Activated T-cell treated with anti-CD3 and anti-CD28 coated beads, Interleukin-2, amount 50 U/mL, for 4 hours (primary cell): ENCODE results near the gene SH3PXD2B. TPM values are rescaled to one million over a fixed set of nuclear protein-coding genes. Genes with fewer than 3 reads are reported as not detected.
A peak's percentile ranks its signal among the peaks of the same experiment; 100 is the strongest.
"Not testable (repeated sequence)": the region's sequence is repeated elsewhere in the genome, so short reads cannot be mapped to it uniquely, and the experiment has no call there.

ENCODE experiments used
- ATAC-seq, 2 donors: fragments of 200-7000 bp; cut with Tn5 transposase; one replicate each; pipeline ENCODE4 v1.10.0; 2021
- DNase-seq: peaks from one replicate; pipeline ENCODE4 v3.0.0-alpha.2; 2020
- H3K27me3 Mint-ChIP-seq: one replicate; pipeline ENCODE4 v1.8.0; 2021; ENCODE audit warnings: low read depth, mixed read lengths
- H3K36me3 Mint-ChIP-seq: one replicate; pipeline ENCODE4 v1.8.0; 2022; ENCODE audit warnings: mixed read lengths; ENCODE audit not compliant: insufficient read depth
- H3K4me1 Mint-ChIP-seq: one replicate; pipeline ENCODE4 v1.8.0; 2021; ENCODE audit warnings: low read depth, mixed read lengths
- H3K4me3 Mint-ChIP-seq: one replicate; pipeline ENCODE4 v1.8.0; 2021; ENCODE audit warnings: mild to moderate bottlenecking, moderate library complexity, mixed read lengths
- H3K9me3 Mint-ChIP-seq: one replicate; pipeline ENCODE4 v1.8.0; 2021; ENCODE audit warnings: mixed read lengths
- total RNA-seq, 3 donors: library from RNA; stranded (reverse); gene quantifications; one replicate each; pipeline ENCODE4 v1.2.1, GENCODE V29; 2021

SH3PXD2B gene
- total RNA-seq, 3 donors from 2014 or later, result 0.21 to 0.96 (median 0.92) TPM

DNA sequence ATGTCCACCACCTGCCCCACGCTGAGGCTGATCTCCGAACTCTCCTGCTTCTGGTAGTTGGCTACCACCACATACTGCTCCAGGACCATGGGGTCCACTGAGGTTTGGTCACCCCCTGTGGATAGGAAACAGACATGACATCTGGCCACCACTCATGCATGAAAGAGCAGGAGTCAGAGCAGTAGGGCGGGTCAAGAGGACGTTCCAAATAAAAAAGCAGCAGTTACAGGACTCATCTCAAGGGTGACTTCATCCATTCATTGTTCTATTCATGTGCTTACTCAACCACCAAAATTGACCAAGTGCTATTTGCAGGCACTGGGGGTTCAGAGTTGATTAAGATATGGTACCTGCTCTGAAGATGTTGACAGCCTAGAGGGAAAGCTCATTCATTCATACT lies 91.6 kb downstream of the SH3PXD2B start:
- Mint-ChIP-seq H3K9me3 (no peaks in the 10 kb centered on the region), H3K36me3 (peaks cover 1% of the 10 kb centered on the region), H3K4me3 (no peak overlapping the region), H3K4me1 (peaks cover 7% of the 10 kb centered on the region), H3K27me3 (no peaks in the 10 kb centered on the region)
- ATAC-seq (no peak), DNase-seq (no peak)

DNA sequence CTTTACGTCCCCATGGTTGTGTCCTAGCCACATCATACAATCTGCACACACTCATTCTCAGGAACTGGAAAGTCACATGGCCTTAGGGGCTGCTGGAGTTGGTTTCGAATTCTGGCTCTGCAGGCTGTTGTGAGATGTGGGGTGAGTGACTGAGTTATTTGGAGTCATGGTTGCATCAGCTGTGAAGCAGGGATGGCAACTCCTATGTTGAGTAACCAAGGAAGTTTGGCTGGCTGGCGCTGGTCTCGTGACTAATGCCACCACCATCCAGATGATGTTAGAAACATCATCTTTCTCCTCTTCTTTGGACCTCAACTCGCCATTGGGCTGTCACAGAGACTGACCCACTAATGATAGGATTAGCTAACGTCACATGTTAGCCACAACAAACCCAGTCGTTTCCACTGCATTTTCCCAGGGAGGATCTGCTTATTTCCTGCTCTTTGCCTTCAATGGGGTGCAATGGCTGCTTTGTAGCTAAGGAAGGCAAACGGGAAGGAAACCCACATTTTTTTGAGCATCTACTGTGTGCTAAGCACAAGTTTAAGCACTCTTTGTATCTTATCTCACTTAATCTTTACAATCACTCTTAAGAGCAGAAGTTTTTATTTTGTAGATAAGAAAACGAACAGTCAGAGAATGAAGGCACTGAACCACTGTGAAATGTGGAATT lies 92.6 kb downstream of the SH3PXD2B start:
- DNase-seq, result no peak
- Mint-ChIP-seq H3K9me3 (no peaks in the 10 kb centered on the region), H3K36me3 (peaks cover 1% of the 10 kb centered on the region), H3K4me1 (peaks cover 7% of the 10 kb centered on the region), H3K4me3 (no peak overlapping the region), H3K27me3 (no peaks in the 10 kb centered on the region)
- peak in 1 of 2 donors; percentile 71 for ATAC-seq

DNA sequence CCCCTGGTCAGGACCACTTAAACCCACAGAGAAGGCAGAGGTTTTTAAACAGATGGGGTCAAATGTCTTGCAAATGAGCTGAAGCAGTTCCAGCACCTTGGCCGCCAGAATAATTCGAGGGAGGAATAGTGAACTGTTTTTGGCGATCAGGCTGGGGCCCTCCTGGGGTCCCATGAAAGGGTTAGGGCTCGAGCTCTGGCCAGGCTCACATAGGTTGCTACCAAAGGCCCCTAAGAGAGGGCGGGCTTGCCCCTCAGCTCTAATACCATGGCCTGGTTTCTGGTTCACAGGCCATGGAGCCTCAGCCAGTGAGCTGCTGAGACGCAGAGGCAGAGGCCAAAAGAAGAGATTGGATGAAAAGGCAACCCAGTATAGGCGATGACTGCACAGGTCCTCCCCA lies 96.0 kb downstream of the SH3PXD2B start:
- Mint-ChIP-seq H3K36me3 (peaks cover 1% of the 10 kb centered on the region), H3K9me3 (no peaks in the 10 kb centered on the region), H3K4me3 (no peak overlapping the region), H3K4me1 (peaks cover 7% of the 10 kb centered on the region), H3K27me3 (no peaks in the 10 kb centered on the region)
- ATAC-seq, result no peak
- no peak for DNase-seq

DNA sequence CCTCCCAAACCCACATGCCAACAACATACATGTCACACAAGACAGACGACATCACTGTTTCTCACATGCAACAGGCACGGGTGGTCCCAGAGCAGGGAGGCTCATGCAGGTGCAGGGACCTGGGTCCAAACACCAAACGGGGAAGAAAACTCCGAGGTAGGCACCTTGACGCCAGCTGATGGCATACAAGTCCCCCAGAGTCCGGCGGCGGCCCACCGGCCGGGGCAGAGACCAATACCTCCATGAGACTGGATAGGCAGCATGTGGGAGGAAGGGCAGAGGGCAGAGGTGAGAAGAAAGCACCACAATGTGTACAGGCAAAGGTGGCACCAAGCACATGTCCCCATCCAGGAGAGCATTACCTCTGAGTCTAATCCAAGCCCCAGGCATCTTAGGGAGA lies 97.8 kb downstream of the SH3PXD2B start:
- DNase-seq, result no peak
- Mint-ChIP-seq H3K4me1 (peaks cover 3% of the 10 kb centered on the region), H3K9me3 (no peaks in the 10 kb centered on the region), H3K36me3 (no peaks in the 10 kb centered on the region), H3K27me3 (no peaks in the 10 kb centered on the region), H3K4me3 (no peak overlapping the region)
- no peak for ATAC-seq

DNA sequence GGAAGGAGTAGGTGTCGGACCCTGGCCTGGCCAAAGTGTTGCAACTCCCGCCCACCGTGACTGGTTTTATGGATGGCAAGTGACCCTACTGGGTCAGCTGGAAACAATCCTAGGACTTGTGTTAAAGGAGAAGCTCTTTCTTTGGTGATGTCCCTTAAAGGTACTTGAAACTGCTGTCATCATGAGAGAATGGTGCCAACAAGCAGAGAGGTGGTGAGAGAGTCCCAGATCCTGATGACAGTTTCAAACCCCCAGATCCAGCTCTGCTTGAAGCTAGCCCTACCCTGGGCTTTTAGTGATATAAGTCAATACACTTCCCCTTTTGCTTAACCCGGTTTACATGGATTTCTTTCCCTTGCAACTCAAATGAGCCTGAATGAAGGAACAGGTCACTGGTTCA lies 98.3 kb downstream of the SH3PXD2B start:
- Mint-ChIP-seq H3K27me3 (no peaks in the 10 kb centered on the region), H3K9me3 (no peaks in the 10 kb centered on the region), H3K4me1 (no peaks in the 10 kb centered on the region), H3K36me3 (no peaks in the 10 kb centered on the region), H3K4me3 (no peak overlapping the region)
- ATAC-seq (no peak), DNase-seq (no peak)

DNA sequence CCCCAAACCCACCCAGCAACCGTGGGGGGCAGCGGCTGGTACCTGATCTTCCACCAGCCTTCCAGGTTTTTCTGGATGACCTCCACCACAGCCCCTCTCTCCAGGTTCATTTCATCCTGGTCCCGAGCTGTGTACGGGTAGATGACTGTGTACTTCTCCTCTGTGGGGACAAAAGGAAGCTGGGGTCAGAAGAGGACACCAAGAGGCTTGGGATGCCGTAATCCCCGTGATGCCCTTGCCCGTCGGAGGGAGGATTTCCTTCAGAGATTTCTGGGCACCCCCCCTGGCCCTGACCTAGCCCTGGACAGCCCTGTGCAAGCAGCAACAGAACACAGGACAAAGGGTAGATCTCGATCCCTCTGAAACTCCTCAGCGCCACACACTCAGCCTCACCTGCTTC lies 100.5 kb downstream of the SH3PXD2B start:
- H3K4me3 Mint-ChIP-seq, result no peak overlapping the region
- no peaks in the 10 kb centered on the region for H3K9me3 Mint-ChIP-seq
- H3K36me3 Mint-ChIP-seq, result no peaks in the 10 kb centered on the region
- DNase-seq (no peak), ATAC-seq (no peak)
- H3K27me3 Mint-ChIP-seq, result no peaks in the 10 kb centered on the region
- H3K4me1 Mint-ChIP-seq, result no peaks in the 10 kb centered on the region

DNA sequence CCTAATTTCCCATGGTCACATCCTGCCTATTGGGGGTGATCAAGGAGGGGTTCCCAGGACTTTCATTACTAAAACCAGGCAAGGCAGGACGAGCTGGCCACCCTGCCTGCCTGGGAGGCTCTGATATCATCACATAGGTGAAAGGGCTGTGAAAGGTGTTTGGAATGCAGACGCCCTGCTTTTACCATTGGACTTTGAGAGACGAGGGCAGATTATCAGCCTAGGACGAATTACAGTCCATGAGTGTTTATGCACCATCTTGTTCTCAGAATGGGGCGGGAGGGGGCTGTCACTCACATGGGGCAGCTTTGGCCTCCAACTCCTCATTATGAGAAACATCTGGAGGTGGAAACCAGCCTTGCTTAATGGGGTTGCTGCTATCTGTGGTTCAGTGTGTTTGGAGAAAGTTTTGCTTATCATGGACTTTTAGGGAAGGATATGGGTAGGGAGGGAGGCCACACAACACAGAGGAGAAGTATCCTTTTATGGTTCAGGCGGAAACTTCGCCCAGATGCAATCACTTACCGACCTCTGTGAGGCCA lies 101.0 kb downstream of the SH3PXD2B start:
- DNase-seq (no peak), ATAC-seq (no peak)
- Mint-ChIP-seq H3K27me3 (no peaks in the 10 kb centered on the region), H3K36me3 (no peaks in the 10 kb centered on the region), H3K9me3 (no peaks in the 10 kb centered on the region), H3K4me3 (no peak overlapping the region), H3K4me1 (no peaks in the 10 kb centered on the region)

DNA sequence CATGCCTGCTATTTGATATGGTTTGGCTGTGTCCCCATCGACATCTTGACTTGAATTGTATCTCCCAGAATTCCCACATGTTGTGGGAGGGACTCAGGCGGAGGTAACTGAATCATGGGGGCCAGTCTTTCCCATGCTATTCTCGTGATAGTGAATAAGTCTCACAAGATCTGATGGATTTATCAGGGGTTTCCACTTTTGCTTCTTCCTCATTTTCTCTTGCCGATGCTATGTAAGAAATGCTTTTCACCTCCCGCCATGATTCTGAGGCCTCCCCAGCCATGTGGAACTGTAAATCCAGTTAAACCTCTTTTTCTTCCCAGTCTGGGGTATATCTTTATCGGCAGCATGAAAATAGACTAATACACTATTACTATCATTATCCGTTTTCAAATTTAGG lies 101.8 kb downstream of the SH3PXD2B start:
- not testable (repeated sequence) for H3K4me3 Mint-ChIP-seq, DNase-seq, H3K4me1 Mint-ChIP-seq, H3K27me3 Mint-ChIP-seq, H3K36me3 Mint-ChIP-seq, H3K9me3 Mint-ChIP-seq, ATAC-seq

DNA sequence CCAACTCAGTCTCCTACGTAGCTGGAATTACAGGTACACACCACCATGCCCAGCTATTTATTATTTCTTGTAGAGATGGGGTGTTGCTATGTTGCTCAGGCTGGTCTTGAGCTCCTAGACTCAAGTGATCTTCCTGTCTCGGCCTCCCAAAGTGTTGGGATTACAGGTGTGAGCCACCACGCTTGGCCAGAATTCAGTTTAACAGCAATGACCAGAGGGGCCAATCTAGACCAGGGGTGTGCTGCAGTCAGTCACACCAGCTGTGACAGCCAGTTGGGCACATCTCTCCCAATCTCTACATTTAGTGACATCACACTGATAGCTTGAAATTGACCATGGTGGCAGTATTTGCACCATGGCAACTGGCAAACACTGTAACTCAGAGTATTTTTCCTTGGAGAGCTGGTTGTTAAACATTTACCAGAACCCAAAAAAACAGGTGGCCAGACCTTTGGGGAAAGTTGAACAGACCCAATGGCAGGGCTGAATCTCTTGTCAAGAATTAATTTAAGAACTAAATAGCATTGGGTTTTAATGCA lies 103.0 kb downstream of the SH3PXD2B start:
- Mint-ChIP-seq H3K27me3 (no peaks in the 10 kb centered on the region), H3K4me1 (no peaks in the 10 kb centered on the region), H3K36me3 (no peaks in the 10 kb centered on the region), H3K9me3 (no peaks in the 10 kb centered on the region), H3K4me3 (no peak overlapping the region)
- DNase-seq, result no peak
- ATAC-seq, result no peak

DNA sequence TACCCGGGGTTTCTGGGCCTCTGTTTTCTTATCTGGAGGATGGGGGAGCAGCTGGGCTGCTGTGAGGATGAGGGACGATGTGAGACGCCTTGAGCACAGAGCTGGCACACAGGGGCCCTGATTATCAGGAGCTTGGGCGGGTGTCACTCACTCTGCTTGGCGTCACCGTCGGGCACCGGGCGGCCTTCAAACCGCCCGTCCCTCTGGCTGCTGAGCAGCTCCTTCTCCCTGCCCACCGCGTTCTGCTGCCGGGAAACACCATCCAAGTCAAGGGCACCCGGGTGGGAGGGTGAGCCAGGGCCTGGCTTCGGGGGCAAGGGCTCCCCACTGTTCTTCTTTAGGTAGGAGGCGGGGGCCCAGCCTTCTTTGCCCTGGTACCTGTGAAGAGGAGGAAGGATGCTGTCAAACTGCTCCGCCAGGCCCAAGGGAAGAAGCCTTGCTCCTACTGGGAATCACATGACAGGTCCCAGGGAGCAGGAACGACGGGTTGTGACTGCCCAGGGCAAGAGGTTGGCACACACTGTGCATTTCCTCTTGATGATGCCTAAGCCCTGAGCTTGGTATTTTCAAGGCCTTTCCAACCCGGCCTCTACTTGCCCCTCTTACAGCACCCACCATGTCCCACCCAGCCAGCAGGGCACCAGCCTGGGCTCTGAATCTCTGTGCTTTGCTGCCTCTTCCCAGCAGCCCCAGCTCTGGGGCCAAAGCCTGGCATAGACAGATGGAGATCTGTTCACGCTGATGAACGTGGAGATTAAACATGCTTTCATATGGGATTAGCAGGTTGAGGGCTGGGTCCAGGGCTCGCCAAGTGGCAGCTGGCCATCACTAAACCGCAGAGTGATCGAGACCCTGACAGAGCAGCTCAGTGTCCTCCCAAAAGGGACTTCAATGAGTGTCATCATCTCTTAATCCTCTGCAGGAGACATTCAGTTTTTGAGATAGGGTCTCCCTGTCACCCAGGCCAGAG lies 103.8 kb downstream of the SH3PXD2B start:
- no peaks in the 10 kb centered on the region for H3K36me3 Mint-ChIP-seq
- no peak overlapping the region for H3K4me3 Mint-ChIP-seq
- DNase-seq (no peak), ATAC-seq (no peak)
- no peaks in the 10 kb centered on the region for H3K4me1 Mint-ChIP-seq
- H3K9me3 Mint-ChIP-seq, result no peaks in the 10 kb centered on the region
- no peaks in the 10 kb centered on the region for H3K27me3 Mint-ChIP-seq

DNA sequence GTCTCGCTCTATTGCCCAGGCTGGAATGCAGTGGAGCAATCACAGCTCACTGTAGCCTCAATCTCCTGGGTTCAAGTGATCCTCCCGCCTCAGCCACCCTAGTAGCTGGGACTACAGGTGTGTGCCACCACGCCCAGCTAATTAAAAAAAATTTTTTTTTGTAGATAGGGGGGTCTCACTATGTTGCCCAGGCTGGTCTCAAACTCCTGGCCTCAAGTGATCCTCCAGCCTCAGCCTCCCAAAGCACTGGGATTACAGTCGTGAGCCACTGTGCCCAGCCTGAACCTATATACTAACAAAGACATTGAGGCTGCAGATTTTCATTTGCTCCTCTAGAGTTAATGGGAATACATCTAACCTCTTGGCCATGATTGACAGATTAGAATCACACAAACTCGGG lies 105.6 kb downstream of the SH3PXD2B start:
- H3K27me3 Mint-ChIP-seq, DNase-seq, ATAC-seq, H3K4me3 Mint-ChIP-seq, H3K4me1 Mint-ChIP-seq, H3K9me3 Mint-ChIP-seq, H3K36me3 Mint-ChIP-seq: not testable (repeated sequence)

DNA sequence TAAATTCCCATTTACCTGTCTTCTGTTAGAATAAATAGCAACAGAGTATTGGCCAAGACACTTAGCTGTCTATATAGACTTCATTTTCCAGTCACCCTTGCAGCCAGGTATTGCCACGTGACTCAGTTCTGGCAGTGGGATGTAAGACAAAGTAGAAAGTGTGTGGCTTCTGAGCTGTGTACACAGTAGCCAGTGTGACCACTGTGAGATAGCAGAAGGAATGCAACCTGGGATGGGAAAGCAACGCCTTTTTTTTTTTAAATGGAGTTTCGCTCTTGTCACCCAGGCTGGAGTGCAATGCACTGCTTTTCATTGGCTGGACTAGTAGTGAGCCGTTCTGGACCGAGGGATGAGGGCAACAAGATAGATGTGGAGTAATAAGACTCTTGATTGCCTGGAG lies 106.2 kb downstream of the SH3PXD2B start:
- no peaks in the 10 kb centered on the region for H3K9me3 Mint-ChIP-seq
- no peaks in the 10 kb centered on the region for H3K4me1 Mint-ChIP-seq
- H3K36me3 Mint-ChIP-seq, result no peaks in the 10 kb centered on the region
- H3K4me3 Mint-ChIP-seq, result no peak overlapping the region
- no peaks in the 10 kb centered on the region for H3K27me3 Mint-ChIP-seq
- no peak for ATAC-seq
- no peak for DNase-seq

DNA sequence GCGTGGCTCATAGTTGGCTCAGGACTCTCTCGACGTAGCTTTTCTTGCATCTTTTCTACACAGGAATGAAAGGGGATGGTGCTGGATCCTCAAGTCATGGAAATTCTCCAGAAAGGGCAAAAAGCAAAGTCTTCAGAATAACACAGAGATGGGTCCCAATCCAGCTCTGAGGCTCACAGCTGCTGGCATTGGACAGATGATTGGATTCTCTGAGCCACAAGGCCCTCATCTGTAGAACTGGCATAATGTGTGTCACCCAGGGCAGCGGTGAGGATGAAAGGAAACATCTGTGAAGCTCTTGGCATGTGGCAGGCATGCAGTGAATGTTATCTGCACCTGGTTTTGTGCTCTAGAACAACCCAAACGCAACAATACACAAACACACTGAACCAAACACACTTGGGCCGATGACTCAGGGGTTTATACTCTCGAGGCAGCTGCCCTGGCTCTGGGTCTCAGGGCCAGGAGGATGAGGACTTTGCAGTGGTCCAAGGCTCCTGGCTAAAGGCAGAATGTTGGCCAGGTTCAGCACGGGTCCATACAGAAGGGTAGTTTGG lies 106.8 kb downstream of the SH3PXD2B start:
- Mint-ChIP-seq H3K9me3 (no peaks in the 10 kb centered on the region), H3K4me1 (no peaks in the 10 kb centered on the region), H3K36me3 (no peaks in the 10 kb centered on the region), H3K4me3 (no peak overlapping the region), H3K27me3 (peaks cover 2% of the 10 kb centered on the region)
- ATAC-seq, result no peak
- DNase-seq, result no peak

DNA sequence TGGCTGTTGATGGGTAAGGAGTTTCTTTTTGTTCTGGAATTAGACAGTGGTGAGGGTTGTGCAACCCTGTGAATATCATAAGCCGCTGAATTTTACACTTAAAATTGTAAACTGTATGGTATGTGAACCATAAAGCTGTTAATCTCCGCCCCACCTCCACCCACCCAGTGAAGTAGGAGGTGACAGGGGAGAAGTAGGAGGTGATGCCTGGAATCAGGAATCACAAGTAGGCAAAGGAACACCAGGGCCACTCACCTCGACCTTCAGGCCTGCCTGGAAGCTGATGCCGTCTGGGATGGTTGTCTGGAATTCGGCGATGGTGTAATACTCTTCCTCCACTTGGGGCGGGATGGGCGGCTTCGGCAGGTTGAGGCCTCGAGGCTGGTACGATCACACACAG lies 108.4 kb downstream of the SH3PXD2B start:
- ATAC-seq (no peak), DNase-seq (no peak)
- peaks cover 3% of the 10 kb centered on the region for H3K27me3 Mint-ChIP-seq
- no peaks in the 10 kb centered on the region for H3K9me3 Mint-ChIP-seq
- no peaks in the 10 kb centered on the region for H3K36me3 Mint-ChIP-seq
- no peaks in the 10 kb centered on the region for H3K4me1 Mint-ChIP-seq
- no peak overlapping the region for H3K4me3 Mint-ChIP-seq
